ENCODE data around the gene DLX3.

GRCh38 chr17:50042211-50042610 is 47.2 kb upstream of the DLX3 start:
- no peak for TF ChIP-seq CTCF (conservative IDR thresholded peaks at IDR 0.05; ENCODE audit: low read depth, low read length)
- no peak for TF ChIP-seq EZH2 (IDR thresholded peaks at IDR 0.05; ENCODE audit: borderline replicate concordance, low read depth, low read length, poor library complexity, severe bottlenecking)

Measured in A673 (cell line).